ENCODE data around the gene WDR18.

The WDR18 gene

GRCh38 chr19:1007399-1008251 lies 23.5 kb downstream of the WDR18 start:
- Mint-ChIP-seq H3K4me1 (peaks cover 12% of the 10 kb centered on the region in 2 donors), H3K9me3 (no peaks in the 10 kb centered on the region), H3K36me3 (peaks cover 24 to 34% of the 10 kb centered on the region in 2 donors), H3K4me3 (no peak overlapping the region), H3K27me3 (peaks cover 3 to 9% of the 10 kb centered on the region in 2 donors), H3K27ac (peak overlapping the region; percentile 92)
- ATAC-seq (replicated peaks): no peak
- DNase-seq: no peak

DNA sequence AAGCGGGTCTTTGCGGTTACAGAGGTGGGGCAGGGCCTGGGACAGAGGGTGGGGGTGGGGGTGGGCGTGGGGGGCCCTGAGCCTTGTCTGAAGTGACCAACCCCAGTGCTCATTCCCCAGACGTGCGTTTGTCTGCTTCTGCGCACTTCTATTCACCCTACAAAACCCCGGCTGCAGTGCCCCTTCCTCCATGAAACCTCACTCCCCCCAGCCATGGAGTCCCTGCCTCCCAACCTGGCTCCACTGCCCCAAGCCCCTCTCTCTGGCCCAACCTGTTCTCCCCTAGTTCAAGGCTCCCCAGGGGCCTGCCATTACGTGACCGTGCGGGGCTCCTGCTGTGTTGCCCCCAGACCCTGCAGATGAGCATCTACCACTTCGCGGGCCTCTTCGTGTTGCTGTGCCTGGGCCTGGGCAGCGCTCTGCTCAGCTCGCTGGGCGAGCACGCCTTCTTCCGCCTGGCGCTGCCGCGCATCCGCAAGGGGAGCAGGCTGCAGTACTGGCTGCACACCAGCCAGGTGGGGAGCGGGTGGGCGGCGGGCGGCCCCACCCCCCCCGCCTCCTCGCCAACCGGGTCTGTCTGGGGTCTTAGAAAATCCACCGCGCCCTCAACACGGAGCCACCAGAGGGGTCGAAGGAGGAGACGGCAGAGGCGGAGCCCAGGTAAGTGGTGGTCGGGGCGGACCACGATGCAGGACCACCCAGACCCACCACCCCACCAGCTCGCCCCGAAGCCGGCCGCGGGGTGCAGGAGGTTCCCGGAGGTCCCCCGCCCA lies 24.3 kb downstream of the WDR18 start:
- H3K9me3 Mint-ChIP-seq: no peaks in the 10 kb centered on the region
- H3K4me1 Mint-ChIP-seq: peaks cover 12% of the 10 kb centered on the region in 2 donors
- DNase-seq: no peak
- peaks cover 24 to 32% of the 10 kb centered on the region in 2 donors for H3K36me3 Mint-ChIP-seq
- H3K27me3 Mint-ChIP-seq: peaks cover 0 to 6% of the 10 kb centered on the region in 2 donors
- H3K27ac Mint-ChIP-seq: peak overlapping the region; percentile 42
- no peak overlapping the region for H3K4me3 Mint-ChIP-seq
- ATAC-seq (replicated peaks): no peak

GRCh38 chr19:1009041-1009980 lies 25.2 kb downstream of the WDR18 start:
- ATAC-seq (replicated peaks) (no peak), DNase-seq (no peak)
- Mint-ChIP-seq H3K36me3 (peaks cover 21 to 35% of the 10 kb centered on the region in 2 donors), H3K27ac (no peak overlapping the region), H3K27me3 (peaks cover 0 to under 1% of the 10 kb centered on the region in 2 donors), H3K9me3 (no peaks in the 10 kb centered on the region), H3K4me3 (no peak overlapping the region), H3K4me1 (peaks cover 10 to 12% of the 10 kb centered on the region in 2 donors)

GRCh38 chr19:1009981-1010538 lies 25.9 kb downstream of the WDR18 start:
- no peak overlapping the region for H3K27ac Mint-ChIP-seq
- no peaks in the 10 kb centered on the region for H3K9me3 Mint-ChIP-seq
- ATAC-seq (replicated peaks): no peak

DNA sequence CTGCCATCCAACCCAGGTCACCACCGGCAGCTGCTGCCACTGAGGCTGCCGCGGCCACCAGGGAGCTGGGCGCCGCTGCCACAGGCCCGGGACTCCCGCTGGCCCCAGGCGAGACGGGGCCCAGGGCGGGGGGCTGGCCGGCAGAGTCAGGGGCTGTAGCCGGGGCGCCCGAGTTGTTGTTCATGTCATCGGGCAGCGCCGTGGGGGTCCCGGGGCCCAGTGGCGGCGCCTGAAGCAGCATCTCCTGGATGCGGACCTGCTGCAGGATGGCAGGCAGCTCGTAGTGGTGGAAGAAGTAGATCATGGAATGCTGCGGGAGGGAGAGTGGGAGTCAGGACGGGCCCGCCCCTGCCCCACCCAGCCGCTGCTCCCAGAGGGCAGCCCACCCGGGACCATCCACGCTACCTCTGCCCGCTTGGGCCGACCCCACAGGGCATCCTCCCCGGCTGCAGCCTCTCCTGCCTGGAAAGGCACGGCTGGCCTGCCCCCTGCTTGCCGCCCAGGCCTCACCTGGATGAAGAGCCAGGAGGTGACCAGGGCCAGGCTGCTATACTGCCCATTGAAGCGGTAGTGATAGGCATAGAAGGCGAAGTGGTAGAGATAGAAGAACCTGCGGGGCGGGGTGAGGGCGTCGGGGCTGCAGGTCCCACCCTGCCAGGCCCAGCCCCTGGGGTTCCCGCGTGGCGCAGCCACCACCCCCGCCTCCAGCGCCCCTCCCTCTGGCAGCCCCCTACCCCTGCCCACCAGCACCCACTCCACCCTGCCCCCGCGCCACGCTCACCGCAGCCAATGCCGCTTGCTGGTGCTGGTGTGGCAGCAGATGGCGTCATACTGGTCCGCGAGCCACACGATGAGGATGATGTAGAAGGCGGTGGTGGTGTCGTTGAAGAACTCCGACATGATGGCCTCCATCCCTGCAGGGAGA lies 26.7 kb downstream of the WDR18 start:
- DNase-seq: no peak
- Mint-ChIP-seq H3K9me3 (no peaks in the 10 kb centered on the region), H3K4me1 (peaks cover 10% of the 10 kb centered on the region in 2 donors), H3K27ac (no peak overlapping the region), H3K4me3 (no peak overlapping the region), H3K27me3 (no peaks in the 10 kb centered on the region), H3K36me3 (peaks cover 18 to 31% of the 10 kb centered on the region in 2 donors)
- ATAC-seq (replicated peaks): no peak

More at GRCh38 chr19:1009981-1010538, 25.9 kb downstream of the WDR18 start:
- Mint-ChIP-seq H3K36me3 (peaks cover 20 to 34% of the 10 kb centered on the region in 2 donors), H3K4me3 (no peak overlapping the region), H3K27me3 (no peaks in the 10 kb centered on the region), H3K4me1 (peaks cover 10% of the 10 kb centered on the region in 2 donors)
- DNase-seq: no peak

DNA sequence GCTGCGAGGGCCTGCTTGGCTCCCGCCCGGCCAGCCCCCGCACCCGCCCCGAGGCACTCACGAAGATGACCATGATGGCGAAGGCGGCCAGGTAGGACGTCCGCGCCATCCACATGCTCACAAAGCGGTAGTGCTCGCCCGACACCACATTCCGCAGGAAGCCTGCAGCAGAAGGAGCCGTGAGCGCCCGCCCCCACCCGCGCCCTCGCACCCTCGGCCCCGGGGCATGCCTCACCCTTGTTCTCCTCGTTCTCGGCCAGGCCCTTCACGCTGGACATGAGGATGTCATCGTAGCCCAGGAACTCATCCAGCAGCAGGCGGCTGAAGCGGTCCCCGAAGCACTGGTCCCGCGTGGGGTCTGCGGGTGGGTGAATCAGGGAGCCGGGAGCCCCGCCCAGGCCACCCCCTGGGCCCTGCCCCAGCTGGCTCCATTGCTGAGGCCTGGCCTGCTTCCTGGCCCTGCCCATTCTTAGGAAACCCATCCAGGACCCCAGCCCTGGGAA lies 27.7 kb downstream of the WDR18 start:
- peaks cover 12 to 26% of the 10 kb centered on the region in 2 donors for H3K36me3 Mint-ChIP-seq
- no peak overlapping the region for H3K27ac Mint-ChIP-seq
- no peaks in the 10 kb centered on the region for H3K9me3 Mint-ChIP-seq
- H3K27me3 Mint-ChIP-seq: no peaks in the 10 kb centered on the region
- peaks cover 10 to 16% of the 10 kb centered on the region in 2 donors for H3K4me1 Mint-ChIP-seq
- H3K4me3 Mint-ChIP-seq: no peak overlapping the region
- ATAC-seq (replicated peaks) (no peak), DNase-seq (no peak)

DNA sequence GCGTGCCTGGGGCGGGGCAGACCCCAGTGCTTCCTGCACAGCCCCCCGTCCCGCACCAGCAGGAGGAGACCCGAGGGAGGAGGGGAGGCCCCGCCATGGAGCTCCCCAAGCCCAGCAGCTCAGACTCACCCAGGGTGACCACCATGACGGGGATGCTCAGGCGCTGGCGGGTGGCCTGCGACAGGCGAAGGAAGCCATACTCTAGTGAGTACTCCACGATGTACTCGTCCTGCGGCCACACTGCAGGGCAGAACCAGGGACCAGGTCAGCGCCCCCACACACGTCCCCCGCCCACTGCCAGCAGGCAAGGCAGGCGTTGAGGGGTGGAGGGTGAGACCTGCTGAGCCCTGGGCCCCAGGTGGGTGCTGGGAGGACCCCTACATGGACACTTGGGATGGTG lies 28.2 kb downstream of the WDR18 start:
- H3K36me3 Mint-ChIP-seq: peaks cover 9 to 26% of the 10 kb centered on the region in 2 donors
- no peaks in the 10 kb centered on the region for H3K9me3 Mint-ChIP-seq
- H3K27me3 Mint-ChIP-seq: no peaks in the 10 kb centered on the region
- no peak for ATAC-seq (replicated peaks)
- no peak for DNase-seq
- H3K4me3 Mint-ChIP-seq: no peak overlapping the region
- H3K27ac Mint-ChIP-seq: no peak overlapping the region
- H3K4me1 Mint-ChIP-seq: peaks cover 11 to 17% of the 10 kb centered on the region in 2 donors

DNA sequence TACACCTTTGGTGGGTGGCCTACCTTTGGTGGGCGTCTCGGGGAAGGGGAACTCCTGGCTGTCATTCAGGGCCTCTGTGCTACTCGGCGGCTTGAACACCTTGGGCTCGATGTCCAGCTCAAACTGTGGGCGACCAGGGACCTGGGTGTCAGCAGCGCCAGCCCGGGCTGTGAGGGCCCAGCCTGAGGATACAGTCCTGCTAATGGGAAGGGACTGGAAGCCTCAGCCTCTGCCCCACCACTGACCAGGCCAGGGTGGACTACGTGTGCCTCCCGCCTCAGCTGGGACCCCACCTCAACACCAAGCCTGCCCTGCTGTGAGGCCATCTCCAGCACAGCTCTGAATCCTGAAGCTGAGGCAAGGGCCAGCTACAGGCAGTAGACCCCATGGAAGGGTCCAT lies 29.1 kb downstream of the WDR18 start:
- ATAC-seq (replicated peaks): no peak

DNA sequence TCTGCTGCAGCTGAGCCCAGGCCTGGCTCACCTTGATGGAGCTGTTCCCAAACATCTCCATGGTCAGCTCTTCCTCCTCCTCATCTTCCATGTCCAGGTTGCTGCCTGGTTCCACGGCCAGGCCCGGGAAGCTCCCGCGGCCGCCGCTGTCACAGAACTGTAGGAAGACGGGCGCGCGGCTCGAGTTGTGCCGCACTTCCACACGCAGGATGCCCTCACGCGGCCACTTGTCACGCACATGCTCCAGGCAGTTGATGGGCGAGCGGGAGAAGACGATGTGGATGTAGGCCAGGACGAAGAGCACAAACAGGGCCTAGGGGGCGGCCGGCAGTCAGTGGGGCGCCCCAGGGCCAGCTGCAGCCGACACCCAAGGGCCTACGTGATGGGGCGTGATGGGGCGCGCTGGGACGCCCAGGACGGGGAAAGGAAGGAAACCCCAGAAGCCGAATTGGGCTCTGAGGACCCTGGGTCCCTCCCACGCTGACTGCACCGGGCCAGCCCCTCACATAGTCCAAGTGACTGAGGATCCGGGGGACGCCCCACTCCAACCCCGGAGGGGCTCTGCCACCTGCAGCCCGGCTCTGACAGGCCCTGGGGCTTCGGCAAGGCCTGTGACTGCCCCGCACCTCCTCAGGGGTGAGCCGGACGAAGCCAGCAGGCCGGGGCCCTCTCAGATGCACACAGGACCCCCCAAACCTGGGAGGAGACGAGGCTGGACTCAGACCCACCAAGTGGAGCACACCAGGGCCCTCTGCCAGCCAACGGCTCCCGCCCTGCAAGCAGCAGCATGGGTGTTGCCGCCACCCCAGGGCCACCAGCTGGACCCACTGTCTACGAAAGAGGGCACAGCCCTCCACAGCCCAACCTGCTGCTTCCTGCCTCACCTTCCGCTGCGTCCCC lies 30.3 kb downstream of the WDR18 start:
- Mint-ChIP-seq H3K4me1 (peaks cover 22 to 37% of the 10 kb centered on the region in 2 donors), H3K9me3 (no peaks in the 10 kb centered on the region), H3K27ac (peak overlapping the region; percentile 9), H3K4me3 (no peak overlapping the region), H3K36me3 (peaks cover 17 to 28% of the 10 kb centered on the region in 2 donors), H3K27me3 (no peaks in the 10 kb centered on the region)
- DNase-seq: no peak
- ATAC-seq (replicated peaks): no peak

More for the DNA sequence above, 29.1 kb downstream of the WDR18 start:
- H3K27ac Mint-ChIP-seq: no peak overlapping the region
- no peak for DNase-seq
- peaks cover 19 to 26% of the 10 kb centered on the region in 2 donors for H3K4me1 Mint-ChIP-seq
- H3K36me3 Mint-ChIP-seq: peaks cover 12 to 32% of the 10 kb centered on the region in 2 donors
- H3K27me3 Mint-ChIP-seq: no peaks in the 10 kb centered on the region
- no peaks in the 10 kb centered on the region for H3K9me3 Mint-ChIP-seq
- no peak overlapping the region for H3K4me3 Mint-ChIP-seq

DNA sequence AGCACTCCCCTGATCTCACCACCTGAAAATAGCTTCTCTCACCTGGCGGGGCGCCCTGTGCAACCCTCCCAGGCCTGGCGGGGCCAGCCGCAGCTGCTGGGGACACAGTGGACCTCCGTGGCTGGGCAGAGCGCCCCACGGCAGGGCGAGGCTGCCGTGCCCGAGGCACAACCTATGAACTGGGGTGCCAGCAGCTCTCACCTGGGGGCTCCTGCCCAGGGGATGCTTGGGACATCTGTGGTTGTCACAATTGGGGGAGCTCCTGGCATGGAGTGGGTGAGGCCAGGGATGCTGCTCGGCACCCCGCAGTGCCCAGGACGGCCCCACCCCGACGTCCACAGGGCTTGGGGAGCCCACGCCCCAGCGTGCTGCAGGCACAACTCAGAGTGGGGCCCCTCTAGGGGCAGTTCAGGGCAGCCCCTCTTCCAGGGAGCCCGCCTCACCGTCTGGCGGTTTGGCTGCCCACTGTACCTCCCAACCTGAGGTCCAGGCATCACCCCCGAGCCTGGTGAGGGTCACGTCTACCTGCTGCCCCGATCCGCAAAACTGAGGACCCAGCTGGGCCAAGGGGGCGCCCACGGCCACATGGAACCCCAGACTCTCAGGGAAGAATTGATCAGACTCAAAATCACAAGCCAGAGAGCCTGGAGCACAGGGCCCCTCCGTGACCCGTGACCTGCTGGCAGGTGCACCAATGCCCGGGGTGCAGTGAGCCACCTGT lies 31.1 kb downstream of the WDR18 start:
- peaks cover 17 to 25% of the 10 kb centered on the region in 2 donors for H3K36me3 Mint-ChIP-seq

DNA sequence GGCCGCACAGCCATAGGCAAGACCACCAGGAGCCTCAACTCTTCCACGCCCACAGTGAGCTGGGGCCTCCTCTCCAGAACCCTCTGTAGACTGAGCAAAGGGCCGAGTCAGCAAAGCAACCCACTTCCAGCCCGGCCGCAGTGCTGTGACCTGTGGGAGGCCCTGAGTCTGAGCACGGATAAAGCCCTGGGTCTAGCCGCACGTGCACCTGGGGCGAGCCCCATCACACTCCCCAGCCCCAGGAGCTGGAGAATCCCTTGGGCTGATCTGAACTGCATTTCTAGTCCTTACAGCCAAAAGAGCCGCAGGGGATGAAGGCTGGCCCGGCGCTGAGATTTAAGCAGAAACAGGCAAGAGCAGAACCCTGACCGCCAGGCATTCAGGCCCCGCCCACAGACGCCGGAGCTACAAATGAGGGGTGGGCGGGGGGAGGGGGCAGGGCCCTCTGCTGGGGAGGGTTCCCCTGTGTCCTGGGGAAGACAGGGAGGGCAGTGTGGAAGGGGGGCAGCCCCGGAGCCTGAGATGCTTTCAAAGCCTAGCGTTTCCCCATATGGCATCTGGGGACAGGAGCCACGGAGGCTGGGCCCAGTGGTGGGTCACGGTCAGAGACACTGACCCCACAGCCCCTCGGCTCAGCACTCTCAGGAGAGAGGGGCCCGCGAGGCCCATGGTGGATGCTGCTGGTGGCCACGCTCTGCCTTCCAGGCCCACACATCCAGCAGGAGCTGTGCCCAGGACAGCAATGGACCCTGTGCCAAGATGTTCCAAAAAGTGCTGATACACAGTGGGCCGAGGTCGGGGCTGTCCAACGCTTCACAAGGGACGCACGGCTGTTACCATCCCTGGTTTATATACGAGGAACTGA lies 31.9 kb downstream of the WDR18 start:
- no peak for ATAC-seq (replicated peaks)
- H3K4me1 Mint-ChIP-seq: peaks cover 22 to 45% of the 10 kb centered on the region in 2 donors
- DNase-seq: no peak
- no peaks in the 10 kb centered on the region for H3K27me3 Mint-ChIP-seq
- H3K9me3 Mint-ChIP-seq: no peaks in the 10 kb centered on the region
- H3K27ac Mint-ChIP-seq: no peak overlapping the region
- peaks cover 20 to 27% of the 10 kb centered on the region in 2 donors for H3K36me3 Mint-ChIP-seq
- H3K4me3 Mint-ChIP-seq: peak overlapping the region in 1 of 2 donors; percentile 14

More for the DNA sequence above, 31.1 kb downstream of the WDR18 start:
- no peaks in the 10 kb centered on the region for H3K27me3 Mint-ChIP-seq
- H3K4me1 Mint-ChIP-seq: peaks cover 22 to 43% of the 10 kb centered on the region in 2 donors
- no peaks in the 10 kb centered on the region for H3K9me3 Mint-ChIP-seq
- DNase-seq (no peak), ATAC-seq (replicated peaks) (no peak)
- H3K27ac Mint-ChIP-seq: no peak overlapping the region
- H3K4me3 Mint-ChIP-seq: no peak overlapping the region
